Measurements from ENCODE around the gene LENG8.
A peak's percentile ranks its signal among the peaks of the same experiment; 100 is the strongest.

LENG8 gene

DNA sequence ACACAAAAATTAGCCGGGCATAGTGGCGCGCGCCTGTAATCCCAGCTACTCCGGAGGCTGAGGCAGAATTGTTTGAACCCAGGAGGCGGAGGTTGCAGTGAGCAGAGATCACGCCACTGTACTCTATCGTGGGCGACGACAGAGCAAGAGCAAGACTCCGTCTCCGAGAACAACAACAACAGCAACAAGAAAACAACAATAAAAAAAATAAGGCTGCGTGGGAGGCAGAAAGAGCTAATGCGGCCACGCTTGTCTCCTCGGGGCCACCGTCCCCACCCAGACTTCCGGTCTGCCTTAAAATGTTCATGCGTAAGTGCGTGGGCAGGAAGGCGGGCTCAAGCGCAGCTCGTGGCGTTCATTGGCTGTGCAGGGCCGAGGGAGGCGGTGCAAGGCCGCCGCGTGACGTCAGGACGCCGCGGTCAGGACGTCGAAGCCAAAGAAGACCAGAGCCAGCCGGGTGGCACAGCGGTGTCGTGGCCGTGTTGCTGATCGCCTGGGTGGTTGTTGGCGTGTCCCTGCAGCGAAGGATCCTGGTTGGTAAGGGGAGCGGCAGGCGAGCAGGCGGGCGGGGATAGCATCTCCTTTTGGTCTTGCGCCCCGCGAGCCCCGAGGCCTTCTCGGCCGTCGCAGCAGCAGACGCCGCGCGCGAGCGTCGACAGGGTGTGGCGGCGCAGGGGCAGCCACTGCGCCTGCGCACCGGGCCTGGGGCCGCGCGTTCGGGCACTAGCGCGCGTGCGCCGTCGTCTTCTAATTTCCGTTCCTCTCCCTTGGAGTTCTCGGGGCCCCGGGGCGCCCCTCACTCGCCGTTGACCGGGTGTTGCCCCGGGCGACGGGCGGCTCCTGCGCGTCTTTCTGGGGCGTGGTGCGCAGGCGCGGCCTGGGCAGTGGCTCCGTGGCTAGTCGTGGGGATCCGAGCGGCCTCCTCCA lies at the start of gene LENG8:
LENG8 (plus strand) TSS at position 426 of the 927 bp plus-strand sequence. CDS start 2,146 bp downstream, outside the sequence.
- no peaks in the 10 kb centered on the region for H3K9me3 ChIP-seq (ENCODE audit: control insufficient read depth, insufficient read depth, low read depth, low read length)
- H3K9ac ChIP-seq (ENCODE audit: low read length), result peak within 1 kb of the TSS; percentile 99
- peaks cover 47% of the 10 kb centered on the region for H3K36me3 ChIP-seq (ENCODE audit: control insufficient read depth, insufficient read depth, low read length)
- peak within 1 kb of the TSS; percentile 95 for H3K4me3 ChIP-seq (ENCODE audit: low read depth, low read length)
- H3K27ac ChIP-seq (ENCODE audit: low read depth, low read length), result peak within 1 kb of the TSS; percentile 91
- H3K27me3 ChIP-seq (ENCODE audit: control insufficient read depth, insufficient read depth, low read length), result no peaks in the 10 kb centered on the region
- H3K4me1 ChIP-seq (ENCODE audit: control insufficient read depth, insufficient read depth, low read length), result 0 out of 2 replicates have a peak, but pooled peaks cover 7% of the 10 kb centered on the region

DNA sequence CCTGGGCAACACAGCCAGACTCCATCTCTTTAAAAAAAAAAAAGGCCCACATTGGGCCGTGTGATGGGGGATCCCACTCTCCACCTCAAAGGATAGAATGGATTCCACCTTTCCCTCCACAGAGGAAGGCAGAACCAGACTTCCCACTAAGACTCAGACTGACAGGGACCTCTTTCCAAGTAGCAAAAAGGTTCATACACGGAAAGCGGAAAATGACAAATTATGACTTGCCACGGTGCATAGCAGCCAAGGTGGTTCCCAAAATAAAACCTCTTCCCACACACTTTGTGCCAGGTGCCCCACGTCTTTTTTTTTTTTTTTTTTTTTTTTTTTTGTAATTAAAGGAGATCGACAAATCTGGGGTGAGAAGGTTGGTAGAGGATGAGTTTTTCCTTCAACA lies 48.1 kb upstream of the LENG8 start:
- Histone ChIP-seq H3K36me3 (ENCODE audit: control insufficient read depth, insufficient read depth, low read length) (no peaks in the 10 kb centered on the region), H3K9me3 (ENCODE audit: control insufficient read depth, insufficient read depth, low read depth, low read length) (no peaks in the 10 kb centered on the region), H3K27ac (ENCODE audit: low read depth, low read length) (no peak overlapping the region), H3K4me3 (ENCODE audit: low read depth, low read length) (no peak overlapping the region), H3K9ac (ENCODE audit: low read length) (no peak overlapping the region), H3K4me1 (ENCODE audit: control insufficient read depth, insufficient read depth, low read length) (no peaks in the 10 kb centered on the region), H3K27me3 (ENCODE audit: control insufficient read depth, insufficient read depth, low read length) (no peaks in the 10 kb centered on the region)

DNA sequence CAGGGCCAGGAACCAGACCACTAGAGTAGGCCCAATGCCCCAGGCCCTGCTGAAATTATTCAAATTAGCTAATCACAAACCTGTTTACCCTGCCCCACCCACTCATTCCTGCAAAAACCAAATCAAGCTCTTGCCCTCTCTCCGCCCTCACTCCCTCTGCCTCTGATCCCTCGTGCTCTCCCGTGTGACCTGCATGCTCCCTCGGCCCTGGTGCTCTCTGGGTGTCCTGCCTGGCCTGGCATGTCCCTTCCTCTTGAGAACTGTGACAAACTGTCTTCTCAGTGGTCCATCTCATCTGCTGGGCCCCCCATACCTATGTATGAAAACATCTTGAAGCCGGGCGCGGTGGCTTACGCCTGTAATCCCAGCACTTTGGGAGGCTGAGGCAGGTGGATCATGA lies 45.9 kb upstream of the LENG8 start:
- H3K27ac ChIP-seq (ENCODE audit: low read depth, low read length), result no peak overlapping the region
- H3K9ac ChIP-seq (ENCODE audit: low read length), result no peak overlapping the region
- H3K4me1 ChIP-seq (ENCODE audit: control insufficient read depth, insufficient read depth, low read length), result no peaks in the 10 kb centered on the region
- H3K4me3 ChIP-seq (ENCODE audit: low read depth, low read length), result no peak overlapping the region
- no peaks in the 10 kb centered on the region for H3K9me3 ChIP-seq (ENCODE audit: control insufficient read depth, insufficient read depth, low read depth, low read length)
- H3K36me3 ChIP-seq (ENCODE audit: control insufficient read depth, insufficient read depth, low read length), result no peaks in the 10 kb centered on the region
- H3K27me3 ChIP-seq (ENCODE audit: control insufficient read depth, insufficient read depth, low read length), result no peaks in the 10 kb centered on the region; the same call in 1 of the 2 replicates

DNA sequence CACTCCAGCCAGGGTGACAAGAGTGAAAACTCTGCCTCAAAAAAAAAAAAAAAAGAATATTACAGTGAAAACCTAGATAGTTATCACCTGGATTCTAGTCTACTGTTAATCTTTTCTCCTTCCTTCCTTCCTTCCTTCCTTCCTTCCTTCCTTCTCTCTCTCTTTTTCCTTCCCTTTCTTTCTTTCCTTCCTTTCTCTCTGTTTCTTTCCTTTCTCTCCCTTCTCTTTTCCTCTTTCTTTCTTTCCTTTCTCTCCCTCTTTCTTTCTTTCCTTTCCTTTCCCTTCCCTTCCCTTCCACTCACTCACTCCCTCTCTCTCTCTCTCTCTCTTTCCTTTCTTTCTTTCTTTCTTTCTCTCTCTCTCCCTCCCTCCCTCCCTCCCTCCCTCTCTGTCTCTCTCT lies 43.4 kb upstream of the LENG8 start:
- H3K9me3 ChIP-seq (ENCODE audit: control insufficient read depth, insufficient read depth, low read depth, low read length), result no peaks in the 10 kb centered on the region
- no peak overlapping the region for H3K27ac ChIP-seq (ENCODE audit: low read depth, low read length)
- H3K4me1 ChIP-seq (ENCODE audit: control insufficient read depth, insufficient read depth, low read length), result no peaks in the 10 kb centered on the region
- peaks cover 9% of the 10 kb centered on the region; the same call in 1 of the 2 replicates for H3K27me3 ChIP-seq (ENCODE audit: control insufficient read depth, insufficient read depth, low read length)
- no peak overlapping the region for H3K4me3 ChIP-seq (ENCODE audit: low read depth, low read length)
- no peak overlapping the region for H3K9ac ChIP-seq (ENCODE audit: low read length)
- H3K36me3 ChIP-seq (ENCODE audit: control insufficient read depth, insufficient read depth, low read length), result no peaks in the 10 kb centered on the region

DNA sequence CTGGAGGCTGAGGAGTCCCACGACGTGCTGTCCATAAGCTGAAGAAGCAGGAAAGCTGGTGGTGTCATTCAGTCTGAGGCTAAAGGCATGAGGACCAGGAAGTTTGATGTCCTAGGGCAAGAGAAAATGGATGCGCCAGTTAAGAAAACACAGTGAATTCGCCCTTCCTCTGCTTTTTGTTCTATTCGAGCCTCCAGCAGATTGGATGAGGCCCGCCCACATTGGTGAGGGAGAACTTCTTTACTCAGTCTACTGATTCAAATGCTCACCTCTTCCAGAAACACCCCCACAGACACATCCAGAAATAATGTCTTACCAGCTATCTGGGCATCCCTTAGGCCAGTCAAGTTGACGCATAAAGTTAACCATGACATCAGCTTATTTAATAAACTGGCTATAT lies 41.2 kb upstream of the LENG8 start:
- no peak overlapping the region for H3K4me3 ChIP-seq (ENCODE audit: low read depth, low read length)
- peaks cover 20% of the 10 kb centered on the region; the same call in 1 of the 2 replicates for H3K27me3 ChIP-seq (ENCODE audit: control insufficient read depth, insufficient read depth, low read length)
- H3K9me3 ChIP-seq (ENCODE audit: control insufficient read depth, insufficient read depth, low read depth, low read length), result no peaks in the 10 kb centered on the region
- H3K27ac ChIP-seq (ENCODE audit: low read depth, low read length), result no peak overlapping the region
- H3K9ac ChIP-seq (ENCODE audit: low read length), result no peak overlapping the region
- no peaks in the 10 kb centered on the region for H3K36me3 ChIP-seq (ENCODE audit: control insufficient read depth, insufficient read depth, low read length)
- H3K4me1 ChIP-seq (ENCODE audit: control insufficient read depth, insufficient read depth, low read length), result no peaks in the 10 kb centered on the region

DNA sequence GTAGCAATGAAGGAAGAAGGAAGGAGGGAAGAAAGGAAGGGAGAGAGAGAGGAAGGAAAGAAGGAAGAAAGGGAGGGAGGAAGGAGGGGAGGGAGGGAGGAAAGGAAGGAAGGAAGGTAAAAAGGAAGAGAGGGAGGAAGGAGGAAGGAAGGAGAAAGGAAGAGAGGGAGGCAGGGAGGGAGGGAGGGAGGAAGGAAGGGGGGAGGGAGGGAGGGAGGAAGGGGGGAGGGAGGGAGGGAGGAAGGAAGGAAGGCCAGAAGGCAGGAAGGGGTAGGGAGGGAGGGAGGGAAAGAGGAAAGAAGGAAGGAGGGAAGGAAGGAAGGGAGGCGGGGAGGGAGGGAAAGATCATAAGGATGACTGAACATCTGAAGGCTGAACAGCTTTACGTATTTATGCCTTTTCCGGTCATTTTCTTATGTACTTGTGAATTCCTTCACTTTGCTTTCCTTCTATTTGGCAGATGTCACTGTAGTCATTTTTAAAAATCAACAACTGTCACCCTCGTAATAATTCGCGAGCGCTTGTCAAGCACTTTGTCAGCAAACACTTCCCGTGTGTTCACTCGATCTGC lies 40.5 kb upstream of the LENG8 start:
- Histone ChIP-seq H3K27me3 (ENCODE audit: control insufficient read depth, insufficient read depth, low read length) (peaks cover 28% of the 10 kb centered on the region), H3K4me1 (ENCODE audit: control insufficient read depth, insufficient read depth, low read length) (no peaks in the 10 kb centered on the region), H3K36me3 (ENCODE audit: control insufficient read depth, insufficient read depth, low read length) (no peaks in the 10 kb centered on the region), H3K9ac (ENCODE audit: low read length) (no peak overlapping the region), H3K4me3 (ENCODE audit: low read depth, low read length) (no peak overlapping the region), H3K9me3 (ENCODE audit: control insufficient read depth, insufficient read depth, low read depth, low read length) (no peaks in the 10 kb centered on the region; the same call in 1 of the 2 replicates), H3K27ac (ENCODE audit: low read depth, low read length) (no peak overlapping the region)

DNA sequence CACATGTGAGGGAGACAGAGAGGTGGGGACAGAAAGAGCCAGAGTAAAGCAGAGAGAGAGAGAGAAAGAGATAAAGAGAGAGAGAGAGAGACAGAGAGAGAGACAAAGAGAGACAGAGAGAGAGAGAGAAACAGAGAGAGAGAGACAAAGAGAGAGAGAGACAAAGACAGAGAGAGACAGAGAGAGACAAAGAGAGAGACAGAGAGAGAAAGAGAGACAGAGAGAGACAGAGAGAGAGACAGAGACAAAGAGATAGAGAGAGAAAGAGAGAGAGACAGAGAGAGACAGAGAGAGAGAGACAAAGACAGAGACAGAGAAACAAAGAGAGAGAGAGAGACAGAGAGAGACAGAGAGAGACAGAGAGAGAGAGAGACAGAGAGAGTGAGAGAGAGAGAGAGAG lies 38.0 kb upstream of the LENG8 start:
- no peak overlapping the region for H3K4me3 ChIP-seq (ENCODE audit: low read depth, low read length)
- H3K9me3 ChIP-seq (ENCODE audit: control insufficient read depth, insufficient read depth, low read depth, low read length), result peaks cover 12% of the 10 kb centered on the region; the same call in 1 of the 2 replicates
- no peak overlapping the region for H3K27ac ChIP-seq (ENCODE audit: low read depth, low read length)
- no peak overlapping the region for H3K9ac ChIP-seq (ENCODE audit: low read length)
- H3K27me3 ChIP-seq (ENCODE audit: control insufficient read depth, insufficient read depth, low read length), result peaks cover 52% of the 10 kb centered on the region
- H3K4me1 ChIP-seq (ENCODE audit: control insufficient read depth, insufficient read depth, low read length), result peaks cover 2% of the 10 kb centered on the region; the same call in 1 of the 2 replicates
- no peaks in the 10 kb centered on the region for H3K36me3 ChIP-seq (ENCODE audit: control insufficient read depth, insufficient read depth, low read length)

DNA sequence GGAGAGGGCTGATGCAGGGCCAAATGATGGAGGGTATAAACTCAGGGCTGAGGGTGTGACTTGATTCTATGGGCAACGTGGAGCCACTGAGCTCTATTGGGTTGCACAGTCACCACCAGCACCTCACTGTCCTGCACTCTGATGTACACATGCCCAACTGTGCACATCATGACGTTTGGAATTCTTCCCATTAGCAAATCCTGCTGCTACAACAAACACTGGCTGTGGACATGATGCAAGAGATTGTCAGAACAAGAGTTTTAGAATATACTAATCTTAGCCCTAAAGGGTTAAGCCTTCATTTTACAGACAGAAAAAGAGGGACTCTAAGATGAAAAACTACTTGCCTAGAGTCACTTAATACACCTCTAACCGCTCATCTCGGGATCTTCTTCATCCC lies 36.1 kb upstream of the LENG8 start:
- H3K27me3 ChIP-seq (ENCODE audit: control insufficient read depth, insufficient read depth, low read length), result peaks cover 70% of the 10 kb centered on the region

DNA sequence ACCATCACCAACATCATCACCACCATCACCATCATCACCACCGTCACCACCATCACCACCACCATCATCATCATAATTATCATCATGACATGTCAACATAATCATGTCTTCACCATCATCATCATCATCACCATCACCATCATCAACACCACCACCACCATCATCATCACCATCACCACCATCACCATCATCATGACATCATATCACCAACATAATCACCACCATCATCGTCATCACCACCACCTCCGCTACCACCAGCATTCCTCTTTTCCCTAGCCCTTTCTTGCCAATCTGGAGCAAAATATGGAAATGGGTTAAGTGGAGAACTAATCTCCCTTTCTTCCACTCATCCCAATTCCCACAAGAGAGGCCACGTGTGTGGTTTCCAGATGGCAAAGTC lies 34.8 kb upstream of the LENG8 start:
- H3K27ac ChIP-seq (ENCODE audit: low read depth, low read length), result no peak overlapping the region
- peaks cover 12% of the 10 kb centered on the region; the same call in 1 of the 2 replicates for H3K9me3 ChIP-seq (ENCODE audit: control insufficient read depth, insufficient read depth, low read depth, low read length)
- peaks cover 71% of the 10 kb centered on the region for H3K27me3 ChIP-seq (ENCODE audit: control insufficient read depth, insufficient read depth, low read length)
- H3K36me3 ChIP-seq (ENCODE audit: control insufficient read depth, insufficient read depth, low read length), result no peaks in the 10 kb centered on the region; the same call in 1 of the 2 replicates
- H3K4me1 ChIP-seq (ENCODE audit: control insufficient read depth, insufficient read depth, low read length), result peaks cover 20% of the 10 kb centered on the region
- H3K4me3 ChIP-seq (ENCODE audit: low read depth, low read length), result no peak overlapping the region
- no peak overlapping the region for H3K9ac ChIP-seq (ENCODE audit: low read length)

More for the DNA sequence above, 36.1 kb upstream of the LENG8 start:
- Histone ChIP-seq H3K36me3 (ENCODE audit: control insufficient read depth, insufficient read depth, low read length) (no peaks in the 10 kb centered on the region; the same call in 1 of the 2 replicates), H3K4me1 (ENCODE audit: control insufficient read depth, insufficient read depth, low read length) (peaks cover 10% of the 10 kb centered on the region), H3K4me3 (ENCODE audit: low read depth, low read length) (no peak overlapping the region), H3K27ac (ENCODE audit: low read depth, low read length) (no peak overlapping the region), H3K9me3 (ENCODE audit: control insufficient read depth, insufficient read depth, low read depth, low read length) (peaks cover 12% of the 10 kb centered on the region; the same call in 1 of the 2 replicates), H3K9ac (ENCODE audit: low read length) (no peak overlapping the region)

DNA sequence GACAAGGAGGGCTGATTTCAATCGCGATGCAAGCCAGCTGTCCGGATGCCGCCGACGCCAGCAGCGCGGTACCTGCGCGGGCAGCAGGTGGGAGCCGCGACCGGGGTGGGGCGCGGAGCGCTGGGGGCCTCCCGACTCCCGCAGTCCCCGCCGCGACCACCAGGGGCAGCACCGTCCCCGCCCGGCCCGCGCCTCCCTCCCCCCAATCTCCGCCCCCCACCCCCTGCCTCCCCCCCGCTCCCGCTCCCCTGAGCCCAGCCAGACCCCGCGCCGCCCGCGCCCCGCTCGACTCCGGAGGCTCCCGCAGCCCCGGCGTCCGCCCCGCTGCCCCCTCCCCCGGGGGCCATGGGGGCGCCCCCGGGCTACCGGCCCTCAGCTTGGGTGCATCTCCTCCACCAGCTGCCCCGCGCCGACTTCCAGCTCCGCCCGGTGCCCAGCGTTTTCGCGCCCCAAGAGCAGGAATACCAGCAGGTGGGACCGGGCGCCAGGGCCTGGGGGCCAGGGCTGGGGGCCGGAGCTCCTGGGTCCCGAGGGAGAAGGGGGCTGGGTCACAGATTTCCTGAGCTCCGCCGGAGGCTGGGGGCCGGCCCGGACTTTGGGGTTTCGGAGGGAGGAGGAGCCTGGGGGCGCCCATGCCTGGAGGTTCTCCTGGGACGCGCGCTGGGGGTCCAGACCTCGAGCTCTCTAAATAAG lies 33.6 kb upstream of the LENG8 start, which contains the start of gene TTYH1:
TTYH1 (plus strand) TSS at position 257 of the 693 bp plus-strand sequence; CDS start at position 346, 89 bp downstream.
- Histone ChIP-seq H3K4me3 (ENCODE audit: low read depth, low read length) (peak within 1 kb of the TSS; percentile 58), H3K9ac (ENCODE audit: low read length) (no peak within 1 kb of the TSS), H3K9me3 (ENCODE audit: control insufficient read depth, insufficient read depth, low read depth, low read length) (peaks cover 12% of the 10 kb centered on the region; the same call in 1 of the 2 replicates), H3K27ac (ENCODE audit: low read depth, low read length) (no peak within 1 kb of the TSS), H3K36me3 (ENCODE audit: control insufficient read depth, insufficient read depth, low read length) (no peaks in the 10 kb centered on the region; the same call in 1 of the 2 replicates), H3K4me1 (ENCODE audit: control insufficient read depth, insufficient read depth, low read length) (peaks cover 30% of the 10 kb centered on the region), H3K27me3 (ENCODE audit: control insufficient read depth, insufficient read depth, low read length) (peaks cover 71% of the 10 kb centered on the region)

Data from HUES6 (cell line).